Erythroblast (primary cell): ENCODE data around the gene MOB3B.

ENCODE experiments used
- GATA1 ChIP-seq: IDR thresholded peaks from 2 replicates; pipeline ENCODE4 v1.6.1; 2011; ENCODE audit warnings: low read depth, mild to moderate bottlenecking, control low read depth, low read length, moderate library complexity
- POLR2A ChIP-seq: IDR thresholded peaks from 2 replicates; pipeline ENCODE4 v1.6.1; 2011; ENCODE audit warnings: mild to moderate bottlenecking, low read length

DNA sequence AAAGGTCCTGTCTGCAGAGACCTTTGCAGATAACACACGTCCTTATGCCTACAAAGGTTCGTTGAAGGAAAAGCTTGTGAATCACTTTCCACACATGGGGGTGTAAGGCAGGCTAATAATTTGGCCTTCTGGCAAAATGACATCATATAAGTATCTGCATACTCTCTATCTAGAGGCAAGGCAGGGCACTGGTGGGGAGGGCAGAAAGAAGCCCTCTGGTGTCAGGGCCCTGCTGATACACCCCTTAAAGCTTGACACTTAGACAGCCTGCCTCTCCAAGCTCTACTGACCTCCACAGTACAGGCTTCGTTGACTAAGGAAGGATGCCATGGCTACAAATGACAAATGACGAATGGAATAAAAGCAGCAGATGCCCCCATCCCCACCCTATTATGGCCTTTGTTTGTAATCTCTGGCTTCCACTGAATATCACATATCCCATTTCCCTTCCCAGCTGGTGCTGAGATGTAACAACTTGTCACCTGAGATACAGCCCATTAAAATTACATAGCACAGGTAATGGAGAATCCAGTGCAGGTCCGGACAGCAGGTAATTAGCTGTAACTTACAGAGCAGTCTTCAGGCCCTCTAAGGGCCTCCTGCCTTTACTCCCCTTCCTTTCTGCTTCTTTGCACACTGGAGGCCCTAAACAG lies 82.5 kb downstream of the MOB3B start:
- TF ChIP-seq POLR2A (peak; percentile 8), GATA1 (no peak)
